Nephron progenitor cell (in vitro differentiated cells): Measurements from ENCODE around the gene RCVRN.

Experiments
- DNase-seq: peaks from one replicate; pipeline ENCODE4 v3.0.0; 2021
- H3K27ac Mint-ChIP-seq: 2 replicates; pipeline ENCODE4 v1.8.0; 2021; ENCODE audit warnings: mild to moderate bottlenecking, moderate library complexity, mixed read lengths
- H3K27me3 Mint-ChIP-seq: 2 replicates; pipeline ENCODE4 v1.8.0; 2021; ENCODE audit warnings: mild to moderate bottlenecking, low read depth, mixed read lengths; ENCODE audit not compliant: poor library complexity
- H3K36me3 Mint-ChIP-seq: 2 replicates; pipeline ENCODE4 v1.8.0; 2021; ENCODE audit warnings: low read depth, mixed read lengths
- H3K4me1 Mint-ChIP-seq: 2 replicates; pipeline ENCODE4 v1.8.0; 2021; ENCODE audit warnings: mixed read lengths
- H3K4me3 Mint-ChIP-seq: 2 replicates; pipeline ENCODE4 v1.8.0; 2021; ENCODE audit warnings: mild to moderate bottlenecking, moderate library complexity, mixed read lengths
- H3K9me3 Mint-ChIP-seq: 2 replicates; pipeline ENCODE4 v1.8.0; 2021; ENCODE audit warnings: mild to moderate bottlenecking, moderate library complexity, mixed read lengths
- CTCF ChIP-seq: fragments of 200-600 bp; sonication (generic); IDR thresholded peaks from 2 replicates; pipeline ENCODE4 v1.5.0; 2021; ENCODE audit warnings: antibody characterized with exemption

The RCVRN gene

DNA sequence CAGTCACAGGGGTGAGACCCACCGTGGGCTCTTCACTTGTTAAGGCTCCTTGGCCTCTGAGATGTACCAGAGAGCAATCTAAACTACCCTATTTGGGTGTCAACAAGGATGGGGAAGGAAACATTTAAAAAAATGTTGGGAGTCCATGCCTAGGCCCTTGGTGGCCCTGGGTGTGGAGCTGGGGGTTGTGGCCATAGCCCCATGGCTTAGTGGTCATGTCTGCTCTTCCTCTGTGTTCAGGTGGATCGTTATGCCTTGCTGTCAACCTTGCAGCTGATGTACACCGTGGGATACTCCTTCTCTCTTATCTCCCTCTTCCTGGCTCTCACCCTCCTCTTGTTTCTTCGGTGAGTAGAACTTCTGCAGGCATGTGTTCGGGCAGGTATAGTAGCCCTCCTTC, 50.8 kb downstream of the RCVRN start:
- Mint-ChIP-seq H3K27ac (no peak overlapping the region), H3K4me3 (no peak overlapping the region), H3K27me3 (peaks cover 21% of the 10 kb centered on the region), H3K9me3 (peaks cover 24% of the 10 kb centered on the region), H3K4me1 (no peaks in the 10 kb centered on the region), H3K36me3 (no peaks in the 10 kb centered on the region)
- no peak for DNase-seq
- no peak for TF ChIP-seq CTCF

DNA sequence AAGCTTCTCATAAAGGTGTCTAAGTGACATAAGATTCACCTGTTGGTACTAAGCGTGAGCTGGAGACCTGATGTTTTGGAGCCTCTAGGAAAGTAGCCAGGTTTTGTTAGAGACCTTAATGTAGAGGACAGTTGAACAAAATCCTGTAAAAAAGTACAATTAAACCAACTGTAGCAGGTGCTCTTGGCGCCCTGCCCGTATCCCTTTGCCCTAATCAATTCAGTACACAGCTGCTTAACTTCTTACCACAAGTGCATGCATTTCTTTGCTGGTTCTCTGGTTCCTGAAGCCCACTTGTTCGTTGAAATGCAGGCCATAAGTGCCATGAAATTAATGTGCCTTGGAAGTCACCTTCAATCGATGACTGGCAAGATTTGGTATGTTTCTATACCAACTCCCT, 54.9 kb downstream of the RCVRN start:
- DNase-seq: no peak
- Mint-ChIP-seq H3K4me3 (no peak overlapping the region), H3K9me3 (peaks cover 5% of the 10 kb centered on the region), H3K4me1 (no peaks in the 10 kb centered on the region), H3K36me3 (no peaks in the 10 kb centered on the region), H3K27me3 (peaks cover 12% of the 10 kb centered on the region), H3K27ac (no peak overlapping the region)
- TF ChIP-seq CTCF: no peak
